ENCODE measurements around the gene RBBP4.
A peak's percentile ranks its signal among the peaks of the same experiment; 100 is the strongest.
"Not testable (repeated sequence)": the region's sequence is repeated elsewhere in the genome, so short reads cannot be mapped to it uniquely, and the experiment has no call there.

Gene RBBP4

DNA sequence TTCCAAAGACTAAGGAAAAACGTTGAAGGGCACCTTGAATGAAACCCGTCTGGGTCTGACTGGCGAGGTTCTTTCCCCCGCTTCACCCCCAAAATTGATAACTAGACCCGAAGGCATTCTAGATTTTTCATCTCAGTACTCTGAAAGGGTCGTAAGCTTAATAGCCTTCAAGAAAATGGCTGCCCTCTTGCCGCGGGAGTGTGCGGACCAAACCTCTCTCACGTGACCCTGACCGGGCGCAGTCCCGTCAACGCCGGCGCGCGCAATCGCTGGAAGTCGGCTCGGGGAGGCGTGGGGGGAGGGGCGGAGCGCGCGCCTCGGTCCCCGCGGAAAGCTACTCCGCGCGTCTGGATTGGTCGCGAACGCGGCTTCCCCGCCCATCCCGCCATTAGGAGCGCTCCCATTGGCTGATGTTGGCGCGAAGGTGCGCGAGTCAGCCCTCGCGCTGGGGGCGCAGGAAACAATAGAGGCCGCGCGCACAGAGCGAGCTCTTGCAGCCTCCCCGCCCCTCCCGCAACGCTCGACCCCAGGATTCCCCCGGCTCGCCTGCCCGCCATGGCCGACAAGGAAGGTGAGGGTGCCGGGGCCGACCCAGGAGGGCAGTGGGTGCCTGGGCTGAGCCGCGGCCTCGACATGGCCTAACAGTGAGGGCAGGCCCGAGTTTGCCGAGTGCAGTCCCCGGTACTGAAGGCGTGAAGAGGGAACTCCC lies at the start of gene RBBP4:
TSS of gene RBBP4 (plus strand) at position 457 of the 709 bp plus-strand sequence. CDS start at position 556, 99 bp downstream.
- H3K4me3 ChIP-seq (ENCODE audit: low read depth, low read length), result peak within 1 kb of the TSS; percentile 92

DNA sequence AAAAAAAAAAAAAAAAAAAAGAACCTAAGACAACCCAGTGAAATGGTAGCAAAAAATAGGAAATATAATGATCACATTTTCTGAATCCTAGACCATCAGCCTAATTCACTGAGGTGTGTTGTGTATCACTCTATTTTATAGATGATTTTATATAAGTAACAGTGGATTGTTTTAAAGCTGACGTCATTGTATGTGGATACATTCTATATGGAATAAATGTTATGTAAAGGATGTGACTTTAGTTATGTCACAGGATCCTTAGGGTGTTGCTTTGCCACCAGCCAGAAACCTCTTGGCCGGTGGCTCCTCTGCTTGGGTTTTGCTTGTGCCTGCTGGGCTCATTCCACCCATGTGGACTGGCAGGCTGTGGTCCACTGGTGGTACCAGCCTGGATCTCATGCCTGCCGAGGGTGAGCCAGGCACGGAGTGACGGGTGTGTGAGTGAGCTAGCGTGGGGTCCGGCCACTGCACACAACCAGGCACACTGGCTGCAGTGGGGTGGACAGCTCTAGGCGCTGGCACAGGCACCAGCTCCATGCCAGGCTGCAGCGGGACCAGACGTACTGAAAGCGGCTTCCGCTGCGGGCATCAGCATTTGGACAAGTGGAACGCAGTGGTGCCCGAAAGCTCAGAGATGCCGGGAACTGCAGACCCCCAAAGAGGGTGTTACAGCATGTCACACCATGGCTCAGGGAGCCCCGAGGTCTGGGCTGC lies 45.1 kb upstream of the RBBP4 start:
- no peak overlapping the region for H3K4me3 ChIP-seq (ENCODE audit: low read depth, low read length)

DNA sequence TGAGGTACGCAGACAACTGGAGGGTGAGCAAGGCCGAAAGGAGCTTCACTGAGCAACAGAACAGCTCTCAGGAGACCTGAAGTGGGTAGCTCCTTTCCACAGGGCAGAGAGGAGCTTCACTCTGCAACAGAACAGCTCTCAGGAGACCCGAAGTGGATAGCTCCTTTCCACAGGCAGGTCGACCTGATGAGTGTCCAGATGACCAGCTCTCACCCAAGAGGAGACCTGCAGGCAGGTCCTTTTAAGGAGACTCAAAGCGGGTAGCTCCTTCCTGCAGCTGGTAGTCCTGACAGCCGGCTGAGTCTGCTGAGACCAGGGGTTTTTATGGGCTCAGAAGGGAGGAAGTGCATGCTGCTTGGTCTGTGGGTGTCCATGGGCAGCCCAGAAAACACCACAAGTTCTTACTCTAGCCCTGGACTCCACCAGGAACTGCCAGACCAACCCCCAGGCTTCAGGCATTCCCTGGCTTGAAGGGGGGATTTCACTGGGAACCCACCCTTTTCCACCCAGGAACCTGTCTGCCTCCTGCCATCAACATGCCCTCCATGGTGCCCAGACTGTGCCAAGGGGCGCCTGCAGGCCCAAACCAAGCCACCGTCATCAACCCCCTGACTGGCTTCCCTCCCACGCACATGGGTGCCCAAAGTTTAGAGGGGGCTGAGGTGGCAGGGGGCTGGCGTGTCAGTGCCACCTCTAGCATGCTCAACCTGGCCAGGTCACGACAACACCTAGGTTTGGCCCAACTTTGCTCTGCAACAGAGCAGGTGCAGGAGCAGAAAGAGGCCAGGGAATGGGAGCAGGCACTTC lies 44.2 kb upstream of the RBBP4 start:
- no peak overlapping the region for H3K4me3 ChIP-seq (ENCODE audit: low read depth, low read length)

DNA sequence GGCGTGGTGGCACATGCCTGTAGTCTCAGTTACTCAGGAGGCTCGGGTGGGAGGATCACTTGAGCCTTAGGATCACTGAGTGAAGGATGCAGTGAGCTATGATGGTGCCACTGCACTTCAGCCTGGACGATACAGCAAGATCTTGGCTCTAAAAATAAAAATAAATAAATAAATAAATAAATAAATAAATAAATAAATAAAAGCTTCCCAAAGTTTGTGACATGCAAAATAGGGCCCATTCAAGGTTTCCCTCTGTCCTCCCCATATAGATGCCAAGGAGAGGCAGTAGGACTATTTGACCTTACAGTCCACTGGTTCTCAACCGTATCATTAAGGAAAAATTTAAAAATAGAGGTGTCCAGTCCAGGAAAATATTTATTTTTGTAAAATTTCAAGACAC lies 41.8 kb upstream of the RBBP4 start:
- H3K4me3 ChIP-seq (ENCODE audit: low read depth, low read length), result no peak overlapping the region

DNA sequence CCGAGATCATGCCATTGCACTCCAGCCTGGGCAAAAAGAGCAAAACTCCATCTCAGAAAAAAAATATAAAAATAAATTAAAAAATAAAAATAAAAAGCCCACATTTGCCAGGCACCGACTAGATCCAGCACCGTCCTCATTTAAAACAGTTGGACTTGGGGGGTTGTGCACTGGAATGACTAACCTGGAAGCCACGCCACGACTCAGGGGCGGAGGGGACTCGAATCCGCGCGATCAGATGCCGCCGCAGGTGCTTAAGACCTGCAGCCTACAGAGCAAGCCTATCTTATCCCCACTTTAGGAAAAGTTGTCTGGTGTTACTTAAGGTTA lies 39.2 kb upstream of the RBBP4 start:
- H3K4me3 ChIP-seq (ENCODE audit: low read depth, low read length), result peak overlapping the region; percentile 46

DNA sequence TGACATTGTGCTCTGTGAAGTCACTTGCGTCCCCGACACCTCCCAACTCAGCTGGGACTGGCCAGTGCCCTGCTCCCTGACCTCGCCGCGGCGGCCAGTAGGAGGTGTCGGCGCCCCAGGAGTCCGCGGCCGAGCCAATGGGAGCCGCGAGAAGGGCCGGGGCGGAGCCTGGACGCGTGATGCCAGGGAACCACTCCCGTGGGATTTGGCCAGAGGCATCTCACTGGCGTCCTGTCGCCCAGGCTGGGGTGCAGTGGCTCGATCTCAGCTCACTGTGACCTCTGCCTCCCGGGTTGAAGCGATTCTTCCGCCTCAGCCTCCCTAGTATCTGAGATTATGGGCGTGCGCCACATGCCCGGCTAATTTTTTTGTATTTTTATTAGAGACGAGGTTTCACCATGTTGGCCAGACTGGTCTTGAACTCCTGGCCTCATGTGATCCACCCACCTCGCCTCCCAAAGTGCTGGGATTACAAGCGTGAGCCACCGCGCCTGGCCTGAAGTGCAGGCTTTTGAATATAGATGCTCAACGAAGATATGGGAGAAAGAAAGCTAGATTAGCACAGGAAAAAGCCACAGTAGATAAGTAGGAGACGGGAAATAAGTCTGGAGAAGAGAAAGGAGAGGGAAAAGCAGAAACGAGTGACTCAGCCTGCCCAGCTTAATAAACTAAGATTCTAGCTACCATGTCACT lies 38.7 kb upstream of the RBBP4 start:
- peak overlapping the region; percentile 46 for H3K4me3 ChIP-seq (ENCODE audit: low read depth, low read length)

- no peak overlapping the region for H3K4me3 ChIP-seq (ENCODE audit: low read depth, low read length)
These were observed 37.5 kb upstream of the RBBP4 start for GRCh38 chr1:32613472-32613871.

DNA sequence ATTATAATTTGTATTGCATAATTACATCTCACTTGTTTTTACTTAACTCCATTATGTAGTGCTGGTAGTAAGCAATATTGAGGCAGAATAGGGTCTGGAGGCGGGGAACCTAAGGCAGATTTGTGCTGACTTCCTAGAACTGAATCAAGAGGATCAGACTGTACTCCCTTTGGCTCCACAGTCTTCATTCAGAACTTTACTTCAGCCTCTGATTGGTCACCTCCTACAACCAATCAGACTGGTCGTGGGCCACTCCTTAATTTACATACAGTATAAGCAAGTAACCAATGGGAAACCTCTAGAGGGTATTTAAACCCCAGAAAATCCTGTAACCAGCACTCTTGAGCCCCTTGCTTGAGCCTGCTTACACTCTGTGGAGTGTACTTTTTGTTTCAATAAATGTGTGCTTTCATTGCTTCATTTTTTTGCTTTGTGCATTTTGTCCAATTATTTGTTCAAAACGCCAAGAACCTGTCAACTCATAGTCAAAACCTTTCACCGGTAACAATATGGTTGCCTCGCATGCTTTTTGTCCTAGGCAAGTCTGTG lies 32.3 kb upstream of the RBBP4 start:
- no peak overlapping the region for H3K4me3 ChIP-seq (ENCODE audit: low read depth, low read length)

DNA sequence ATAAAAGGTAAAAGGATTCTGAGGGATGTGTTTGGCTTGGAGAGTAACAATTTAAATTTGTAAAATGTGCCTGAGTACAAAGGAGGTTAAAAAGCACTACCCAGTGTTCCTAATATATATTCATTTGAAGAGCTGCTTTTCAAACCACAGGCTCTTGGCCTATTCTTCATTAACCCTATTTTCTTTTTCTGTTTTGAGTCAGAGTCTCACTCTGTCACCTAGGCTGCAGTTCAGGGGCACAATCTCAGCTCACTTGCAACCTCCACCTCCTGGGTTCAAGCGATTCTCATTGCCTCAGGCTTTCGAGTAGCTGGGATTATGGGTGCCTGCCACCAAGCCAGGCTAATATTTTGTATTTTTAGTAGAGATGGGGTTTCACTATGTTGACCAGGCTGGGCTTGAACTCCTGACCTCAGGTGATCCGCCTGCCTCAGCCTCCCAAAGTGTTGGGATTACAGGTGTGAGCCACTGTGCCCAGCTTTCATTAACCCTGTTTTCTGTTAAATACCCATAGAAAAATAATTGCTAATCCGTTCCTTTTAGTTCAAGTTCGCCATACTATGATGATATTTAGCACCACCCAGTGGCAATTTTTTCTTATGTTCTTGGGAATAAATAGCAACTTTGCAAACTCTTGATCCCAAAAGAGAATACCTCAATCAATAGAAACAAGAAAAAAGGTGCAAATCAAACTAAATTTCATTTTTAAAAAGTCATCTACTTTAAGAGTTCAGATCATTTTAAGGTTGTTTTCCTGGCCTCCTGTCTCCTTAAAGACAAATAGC lies 31.1 kb upstream of the RBBP4 start:
- no peak overlapping the region for H3K4me3 ChIP-seq (ENCODE audit: low read depth, low read length)

- no peak overlapping the region for H3K4me3 ChIP-seq (ENCODE audit: low read depth, low read length)
These were observed 28.8 kb upstream of the RBBP4 start for GRCh38 chr1:32622205-32622604.

GRCh38 chr1:32622806-32623681 lies 28.0 kb upstream of the RBBP4 start:
- H3K4me3 ChIP-seq (ENCODE audit: low read depth, low read length), result no peak overlapping the region

DNA sequence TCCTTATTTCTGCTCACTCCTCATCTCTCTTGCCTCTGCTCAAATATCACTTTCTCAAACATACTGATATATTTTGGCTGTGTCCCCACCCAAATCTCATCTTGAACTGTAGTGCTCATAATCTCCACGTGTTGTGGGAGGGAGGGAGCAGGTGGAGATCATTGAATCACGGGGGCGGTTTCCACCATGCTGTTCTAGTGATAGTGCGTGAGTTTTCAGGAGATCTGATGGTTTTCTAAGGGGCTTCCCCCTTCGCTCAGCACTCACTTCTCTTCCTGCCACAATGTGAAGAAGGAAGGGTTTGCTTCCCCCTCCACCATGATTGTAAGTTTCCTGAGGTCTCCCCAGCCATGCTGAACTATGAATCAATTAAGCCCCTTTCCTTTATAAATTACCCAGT lies 27.2 kb upstream of the RBBP4 start:
- H3K4me3 ChIP-seq (ENCODE audit: low read depth, low read length), result no peak overlapping the region

DNA sequence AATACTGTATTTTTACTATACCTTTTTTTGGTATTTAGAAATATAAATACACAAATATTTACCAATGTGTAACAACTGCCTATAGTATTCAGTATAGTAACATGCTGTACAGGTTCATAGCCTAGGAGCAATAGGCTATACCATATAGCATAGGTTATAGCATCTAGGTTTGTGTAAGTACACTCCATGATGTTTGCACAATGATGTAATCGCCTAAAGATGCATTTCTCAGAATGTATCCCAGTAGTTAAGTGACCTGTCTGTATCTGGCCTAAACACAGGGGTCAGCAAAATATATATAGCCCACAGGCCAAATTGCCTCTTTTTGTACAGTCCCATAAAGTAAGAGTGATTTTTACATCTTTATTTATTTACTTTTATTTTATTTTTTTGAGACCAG lies 24.8 kb upstream of the RBBP4 start:
- no peak overlapping the region for H3K4me3 ChIP-seq (ENCODE audit: low read depth, low read length)

- H3K4me3 ChIP-seq (ENCODE audit: low read depth, low read length), result no peak overlapping the region
These were observed 23.3 kb upstream of the RBBP4 start for GRCh38 chr1:32627596-32628162.

DNA sequence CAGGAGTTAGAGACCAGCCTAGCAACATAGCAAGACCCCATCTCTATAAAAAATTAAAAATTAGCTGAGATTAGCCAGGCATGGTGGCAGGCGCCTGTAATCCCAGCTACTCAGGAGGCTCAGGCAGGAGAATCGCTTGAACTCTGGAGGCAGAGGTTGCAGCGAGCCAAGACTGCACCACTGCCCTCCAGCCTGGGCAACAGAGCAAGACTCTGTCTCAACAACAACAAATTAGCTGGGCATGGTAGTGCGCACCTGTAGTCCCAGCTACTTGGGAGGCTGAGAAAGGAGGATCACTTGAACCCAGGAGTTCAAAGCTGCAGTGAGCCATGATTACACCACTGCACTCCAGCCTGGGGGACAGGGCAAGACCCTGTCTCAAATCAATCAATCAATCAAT lies 20.8 kb upstream of the RBBP4 start:
- H3K4me3 ChIP-seq (ENCODE audit: low read depth, low read length), result not testable (repeated sequence)

DNA sequence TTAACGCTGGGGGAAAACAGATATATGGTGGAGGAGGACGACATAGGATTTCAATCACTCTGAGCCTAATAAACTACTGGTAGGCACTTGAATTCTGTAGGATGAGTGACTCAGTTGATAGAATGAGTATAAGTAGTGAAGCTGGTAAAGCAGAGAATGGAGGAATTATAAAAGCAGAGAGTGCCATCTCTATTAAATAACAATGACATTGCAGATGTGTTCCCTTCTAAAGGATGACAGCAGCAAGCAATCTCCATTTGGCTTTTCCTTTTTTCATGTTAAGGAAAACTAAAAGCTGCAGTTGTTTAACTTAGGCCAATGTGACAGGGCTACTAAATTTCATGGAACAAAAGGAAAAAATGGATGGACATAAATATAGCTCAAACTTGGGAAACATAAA lies 18.2 kb upstream of the RBBP4 start:
- H3K4me3 ChIP-seq (ENCODE audit: low read depth, low read length), result no peak overlapping the region

DNA sequence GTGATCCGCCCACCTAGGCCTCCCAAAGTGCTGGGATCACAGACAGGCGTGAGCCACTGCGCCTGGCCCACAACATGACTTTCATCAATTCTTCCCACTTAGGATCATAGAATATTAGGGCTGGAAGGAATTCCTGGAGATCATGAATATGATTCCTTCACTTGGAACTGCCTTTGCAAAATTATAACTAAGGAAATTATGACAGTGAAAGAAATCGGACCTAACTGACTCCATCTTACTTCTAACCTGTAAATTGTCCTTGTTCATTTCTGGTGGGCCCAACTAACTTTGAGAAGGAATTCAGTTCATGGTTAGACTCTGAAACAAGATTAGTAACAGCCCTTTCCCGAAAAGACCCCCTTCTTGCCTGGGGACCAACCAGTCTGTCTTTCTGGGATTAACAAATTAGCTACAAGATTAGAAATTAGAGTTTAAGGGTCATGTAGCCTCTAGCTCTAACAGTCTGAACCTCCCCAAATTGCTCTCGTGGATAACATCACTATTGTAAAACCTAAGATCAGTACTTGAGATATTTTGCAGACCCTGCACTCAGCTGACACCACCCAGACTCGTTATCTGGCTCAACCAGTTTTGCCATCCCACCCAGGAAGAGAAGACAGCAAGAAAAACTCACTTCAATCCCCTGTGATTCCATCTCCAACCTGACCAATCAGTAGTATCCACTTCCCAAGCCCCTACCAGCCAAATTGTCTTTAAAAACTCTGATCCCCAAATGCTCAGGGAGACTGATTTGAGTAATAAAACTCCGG lies 15.3 kb upstream of the RBBP4 start:
- H3K4me3 ChIP-seq (ENCODE audit: low read depth, low read length), result no peak overlapping the region

All from iPS-11a (cell line).